GM10847 (cell line): ENCODE results near the gene SERAC1.

ENCODE experiments used
- POLR2A ChIP-seq: IDR thresholded peaks from 2 replicates; pipeline ENCODE4 v1.6.1; 2011; ENCODE audit not compliant: insufficient read length; ENCODE audit errors: extremely low read depth

The SERAC1 gene

GRCh38 chr6:158174514-158174913 lies 6.5 kb upstream of the SERAC1 start:
- TF ChIP-seq POLR2A = no peak

GRCh38 chr6:158174024-158174423 lies 6.0 kb upstream of the SERAC1 start:
- TF ChIP-seq POLR2A = no peak

- TF ChIP-seq POLR2A = no peak
Measured at GRCh38 chr6:158172001-158172400, 3.9 kb upstream of the SERAC1 start.

- TF ChIP-seq POLR2A = no peak
Measured at GRCh38 chr6:158170656-158171081, 2.6 kb upstream of the SERAC1 start.

GRCh38 chr6:158165919-158166416 lies 2.1 kb downstream of the SERAC1 start:
- no peak for TF ChIP-seq POLR2A

GRCh38 chr6:158164579-158165170 lies 3.4 kb downstream of the SERAC1 start:
- no peak for TF ChIP-seq POLR2A

- TF ChIP-seq POLR2A = no peak
Measured at GRCh38 chr6:158161566-158162254, 6.4 kb downstream of the SERAC1 start.

GRCh38 chr6:158160932-158161539 lies 7.0 kb downstream of the SERAC1 start:
- TF ChIP-seq POLR2A = no peak

- no peak for TF ChIP-seq POLR2A
Measured at GRCh38 chr6:158158748-158159147, 9.3 kb downstream of the SERAC1 start.

GRCh38 chr6:158158123-158158522 lies 9.9 kb downstream of the SERAC1 start:
- no peak for TF ChIP-seq POLR2A

- TF ChIP-seq POLR2A = no peak
Measured at GRCh38 chr6:158157064-158157764, 10.8 kb downstream of the SERAC1 start.

GRCh38 chr6:158154816-158155215 lies 13.2 kb downstream of the SERAC1 start:
- no peak for TF ChIP-seq POLR2A

GRCh38 chr6:158153576-158153975 lies 14.5 kb downstream of the SERAC1 start:
- no peak for TF ChIP-seq POLR2A

GRCh38 chr6:158152659-158153058 lies 15.4 kb downstream of the SERAC1 start:
- TF ChIP-seq POLR2A = no peak

- TF ChIP-seq POLR2A = no peak
Measured at GRCh38 chr6:158150701-158151100, 17.4 kb downstream of the SERAC1 start.

GRCh38 chr6:158149641-158150040 lies 18.4 kb downstream of the SERAC1 start:
- no peak for TF ChIP-seq POLR2A

GRCh38 chr6:158143700-158144099 lies 24.4 kb downstream of the SERAC1 start:
- TF ChIP-seq POLR2A = no peak
